Upper lobe of left lung (tissue), 4 donors: ENCODE data around the gene CNTNAP2.

ENCODE experiments used
- EP300 ChIP-seq, 4 donors: sonication (generic); formaldehyde crosslinking; IDR thresholded peaks; one replicate each; pipeline ENCODE4 v1.5.1; 2017; ENCODE audit warnings: antibody characterized with exemption in 4 of 4, control low read depth in 2 of 4
- POLR2A ChIP-seq, 4 donors: fragments of 450-650 bp; IDR thresholded peaks; one replicate each; pipeline ENCODE4 v1.5.1; 2016 to 2017; ENCODE audit warnings: antibody characterized with exemption in 4 of 4, mild to moderate bottlenecking in 2 of 4
- TF ChIP-seq, protein P1 (sequence below), 6 experiments: fragments of 450-650 bp in 4 of 6; fragments of 200-600 bp in 2 of 6; sonication (generic) in 2 of 6; IDR thresholded peaks; one replicate each; pipeline ENCODE4 v1.5.1; 2016 to 2019; ENCODE audit warnings: antibody characterized with exemption in 6 of 6

DNA sequence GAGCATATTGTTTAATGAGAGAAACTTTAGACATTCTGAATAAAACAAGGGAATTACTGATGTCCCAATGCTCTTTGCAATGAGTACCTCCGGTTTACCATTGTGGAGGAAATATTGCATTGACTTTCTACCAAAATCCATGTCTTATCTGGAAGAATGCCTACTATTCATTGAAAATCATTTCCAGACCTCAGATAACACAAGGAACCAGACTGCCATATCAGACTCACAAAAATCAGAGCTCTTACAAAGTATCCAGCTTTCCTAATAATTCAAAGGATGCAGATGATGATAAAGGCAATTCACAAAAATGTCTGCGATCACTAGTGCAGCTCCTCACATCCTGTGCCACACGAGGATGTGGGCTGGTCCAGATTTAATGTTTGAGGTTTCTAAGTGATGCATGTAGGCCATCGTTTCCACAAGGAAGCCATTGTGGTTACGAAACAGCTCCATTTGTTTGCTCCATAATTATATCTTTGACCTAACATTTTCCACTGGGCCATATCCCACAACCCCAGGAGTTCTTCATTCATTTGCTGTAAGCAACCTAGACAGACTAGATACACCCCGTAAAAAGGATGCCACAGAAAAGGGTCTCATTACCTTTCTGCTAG is 1642.8 kb downstream of the CNTNAP2 start:
- TF ChIP-seq, protein P1, sequence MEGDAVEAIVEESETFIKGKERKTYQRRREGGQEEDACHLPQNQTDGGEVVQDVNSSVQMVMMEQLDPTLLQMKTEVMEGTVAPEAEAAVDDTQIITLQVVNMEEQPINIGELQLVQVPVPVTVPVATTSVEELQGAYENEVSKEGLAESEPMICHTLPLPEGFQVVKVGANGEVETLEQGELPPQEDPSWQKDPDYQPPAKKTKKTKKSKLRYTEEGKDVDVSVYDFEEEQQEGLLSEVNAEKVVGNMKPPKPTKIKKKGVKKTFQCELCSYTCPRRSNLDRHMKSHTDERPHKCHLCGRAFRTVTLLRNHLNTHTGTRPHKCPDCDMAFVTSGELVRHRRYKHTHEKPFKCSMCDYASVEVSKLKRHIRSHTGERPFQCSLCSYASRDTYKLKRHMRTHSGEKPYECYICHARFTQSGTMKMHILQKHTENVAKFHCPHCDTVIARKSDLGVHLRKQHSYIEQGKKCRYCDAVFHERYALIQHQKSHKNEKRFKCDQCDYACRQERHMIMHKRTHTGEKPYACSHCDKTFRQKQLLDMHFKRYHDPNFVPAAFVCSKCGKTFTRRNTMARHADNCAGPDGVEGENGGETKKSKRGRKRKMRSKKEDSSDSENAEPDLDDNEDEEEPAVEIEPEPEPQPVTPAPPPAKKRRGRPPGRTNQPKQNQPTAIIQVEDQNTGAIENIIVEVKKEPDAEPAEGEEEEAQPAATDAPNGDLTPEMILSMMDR (IDR thresholded peaks at IDR 0.05) = no peak
- TF ChIP-seq POLR2A (IDR thresholded peaks at IDR 0.05) (no peak), EP300 (IDR thresholded peaks at IDR 0.05) (no peak)
